OCI-LY1 (cell line): ENCODE measurements around the gene EME2.

Experiments
- H2AFZ ChIP-seq: fragments of 200-600 bp; sonication (generic), shearing (Covaris generic); 2 replicates; pipeline ENCODE4 v1.6.0; 2014; ENCODE audit warnings: antibody characterized with exemption, mild to moderate bottlenecking, low read length
- H3F3A ChIP-seq: fragments of 200-600 bp; sonication (generic), shearing (Covaris generic); 2 replicates; pipeline ENCODE4 v1.6.0; 2014; ENCODE audit warnings: mild to moderate bottlenecking, antibody characterized with exemption, low read length, moderate library complexity; ENCODE audit not compliant: insufficient read depth
- H3K27ac ChIP-seq: fragments of 200-600 bp; sonication (generic); 2 replicates; pipeline ENCODE4 v1.5.1; 2014; ENCODE audit warnings: low read length, mixed run types, mild to moderate bottlenecking, low read depth; ENCODE audit not compliant: poor library complexity, severe bottlenecking
- H3K27me3 ChIP-seq: fragments of 200-600 bp; sonication (generic); 2 replicates; pipeline ENCODE4 v1.6.0; 2014; ENCODE audit warnings: antibody characterized with exemption, mild to moderate bottlenecking, low read length, moderate library complexity; ENCODE audit not compliant: insufficient read depth
- H3K36me3 ChIP-seq: fragments of 200-600 bp; sonication (generic); 2 replicates; pipeline ENCODE4 v1.6.1; 2014; ENCODE audit warnings: mild to moderate bottlenecking, antibody characterized with exemption, low read length, moderate library complexity, mixed read lengths; ENCODE audit not compliant: insufficient read depth
- H3K4me1 ChIP-seq: fragments of 200-600 bp; sonication (generic); 2 replicates; pipeline ENCODE4 v1.5.1; 2014; ENCODE audit warnings: mild to moderate bottlenecking, low read length, moderate library complexity; ENCODE audit not compliant: insufficient read depth, severe bottlenecking
- H3K4me2 ChIP-seq: fragments of 200-600 bp; sonication (generic), shearing (Covaris generic); 2 replicates; pipeline ENCODE4 v1.6.1; 2014; ENCODE audit warnings: low read length
- H3K4me3 ChIP-seq: fragments of 200-600 bp; sonication (generic); 2 replicates; pipeline ENCODE4 v1.5.1; 2014; ENCODE audit warnings: low read length, low read depth, mild to moderate bottlenecking, mixed read lengths; ENCODE audit not compliant: poor library complexity, severe bottlenecking
- H3K79me2 ChIP-seq: fragments of 200-600 bp; shearing (Covaris generic); 2 replicates; pipeline ENCODE4 v1.6.1; 2016; ENCODE audit warnings: mixed run types, low read length, mixed read lengths; ENCODE audit not compliant: insufficient read depth
- H3K9ac ChIP-seq: fragments of 200-600 bp; sonication (generic), shearing (Covaris generic); 2 replicates; pipeline ENCODE4 v1.6.1; 2014; ENCODE audit warnings: mild to moderate bottlenecking, low read length, mixed read lengths
- H3K9me2 ChIP-seq: fragments of 200-600 bp; sonication (generic), shearing (Covaris generic); 2 replicates; pipeline ENCODE4 v1.6.1; 2014; ENCODE audit warnings: low read depth, mild to moderate bottlenecking, low read length, mixed read lengths
- H3K9me3 ChIP-seq: fragments of 200-600 bp; shearing (Covaris generic); 2 replicates; pipeline ENCODE4 v1.6.1; 2014; ENCODE audit warnings: low read length, mixed read lengths
- H4K20me1 ChIP-seq: fragments of 200-600 bp; sonication (generic), shearing (Covaris generic); 2 replicates; pipeline ENCODE4 v1.6.0; 2016; ENCODE audit warnings: mild to moderate bottlenecking, low read length; ENCODE audit not compliant: insufficient read depth
- CTCF ChIP-seq: fragments of 200-600 bp; sonication (generic), shearing (Covaris generic); IDR thresholded peaks from 2 replicates; pipeline ENCODE4 v1.5.1; 2017; ENCODE audit warnings: mild to moderate bottlenecking, antibody characterized with exemption, low read length, moderate library complexity, mixed read lengths
- EZH2 ChIP-seq: fragments of 200-600 bp; sonication (generic), shearing (Covaris generic); IDR thresholded peaks from 2 replicates; pipeline ENCODE4 v1.8.0; 2017; ENCODE audit warnings: borderline replicate concordance, mixed run types, mild to moderate bottlenecking, antibody characterized with exemption, low read length, moderate library complexity, mixed read lengths

EME2 gene

GRCh38 chr16:1774448-1774780 is 1.8 kb downstream of the EME2 start:
- TF ChIP-seq EZH2 (no peak), CTCF (no peak)
- Histone ChIP-seq H3K9ac (peak overlapping the region; percentile 88; the same call in 1 of the 2 replicates), H3F3A (no peaks in the 10 kb centered on the region), H2AFZ (no peak overlapping the region), H3K9me3 (no peaks in the 10 kb centered on the region), H3K4me1 (peaks cover 22% of the 10 kb centered on the region), H3K36me3 (peaks cover 48% of the 10 kb centered on the region), H3K9me2 (no peaks in the 10 kb centered on the region), H3K4me2 (peak overlapping the region; percentile 91), H3K4me3 (peak overlapping the region; percentile 85), H3K27ac (no peak overlapping the region), H4K20me1 (no peaks in the 10 kb centered on the region), H3K27me3 (no peaks in the 10 kb centered on the region), H3K79me2 (0 out of 2 replicates have a peak, but pooled peaks cover 3% of the 10 kb centered on the region)

- no peaks in the 10 kb centered on the region for H3K9me2 ChIP-seq
- no peaks in the 10 kb centered on the region for H3K9me3 ChIP-seq
- no peaks in the 10 kb centered on the region for H3F3A ChIP-seq
- no peak overlapping the region for H3K4me2 ChIP-seq
- no peak overlapping the region for H3K4me3 ChIP-seq
- 0 out of 2 replicates have a peak, but pooled peaks cover 3% of the 10 kb centered on the region for H3K79me2 ChIP-seq
- TF ChIP-seq EZH2 (no peak), CTCF (no peak)
- no peaks in the 10 kb centered on the region for H4K20me1 ChIP-seq
- no peak overlapping the region for H3K27ac ChIP-seq
- peaks cover 18% of the 10 kb centered on the region for H3K4me1 ChIP-seq
- H3K9ac ChIP-seq: no peak overlapping the region; the same call in 1 of the 2 replicates
- H2AFZ ChIP-seq: no peak overlapping the region
- peaks cover 45% of the 10 kb centered on the region for H3K36me3 ChIP-seq
- H3K27me3 ChIP-seq: no peaks in the 10 kb centered on the region
These were observed 2.6 kb downstream of the EME2 start for GRCh38 chr16:1775006-1775845.

DNA sequence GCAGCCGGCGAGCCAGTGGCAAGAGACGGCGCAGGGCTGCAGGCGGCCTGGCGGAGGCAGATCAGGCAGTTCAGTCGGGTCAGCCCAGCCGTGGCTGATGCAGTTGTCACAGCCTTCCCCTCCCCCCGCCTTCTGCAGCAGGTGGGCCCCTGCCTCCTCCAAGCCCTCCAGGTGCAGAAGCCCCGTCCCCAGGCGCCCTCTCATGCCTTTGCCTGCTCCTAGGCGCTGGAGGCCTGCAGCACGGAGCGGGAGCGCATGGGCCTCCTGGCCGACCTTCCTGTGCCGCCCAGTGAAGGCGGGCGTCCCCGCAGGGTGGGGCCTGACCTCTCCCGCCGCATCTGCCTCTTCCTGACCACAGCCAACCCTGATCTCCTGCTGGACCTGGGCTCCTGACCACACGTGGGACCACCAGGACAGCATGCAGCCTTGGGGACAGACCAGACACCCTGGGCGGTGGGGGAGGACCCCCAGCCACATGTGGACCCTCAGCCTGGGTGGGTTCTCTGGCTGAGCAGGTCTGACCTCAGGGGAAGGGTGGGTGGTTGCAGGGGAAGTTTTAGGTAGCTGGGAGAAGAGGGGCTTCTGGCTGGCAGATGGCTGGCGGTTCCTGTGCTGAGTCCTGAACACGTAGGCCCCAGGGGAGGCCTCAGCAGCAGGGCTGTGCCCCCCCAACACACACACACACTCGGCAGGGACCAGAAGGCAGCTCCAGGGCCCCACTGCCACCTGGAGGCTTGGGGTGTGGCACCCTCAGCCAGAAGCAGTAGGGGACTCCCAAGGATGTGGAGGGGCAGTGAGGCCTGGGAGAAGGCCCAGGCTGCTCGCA is 3.4 kb downstream of the EME2 start:
- H3K27me3 ChIP-seq: no peaks in the 10 kb centered on the region
- H3F3A ChIP-seq: 0 out of 2 replicates have a peak, but pooled peaks cover 3% of the 10 kb centered on the region
- no peaks in the 10 kb centered on the region for H3K9me3 ChIP-seq
- H3K4me2 ChIP-seq: no peak overlapping the region
- no peak overlapping the region for H3K4me3 ChIP-seq
- no peaks in the 10 kb centered on the region for H4K20me1 ChIP-seq
- H3K79me2 ChIP-seq: 0 out of 2 replicates have a peak, but pooled peaks cover 3% of the 10 kb centered on the region
- TF ChIP-seq EZH2 (no peak), CTCF (no peak)
- no peaks in the 10 kb centered on the region for H3K9me2 ChIP-seq
- H3K27ac ChIP-seq: no peak overlapping the region
- H3K36me3 ChIP-seq: peaks cover 49% of the 10 kb centered on the region
- no peak overlapping the region for H3K9ac ChIP-seq
- H3K4me1 ChIP-seq: peaks cover 19% of the 10 kb centered on the region
- no peak overlapping the region for H2AFZ ChIP-seq
